Spleen (tissue), 11 donors: Measurements from ENCODE around the gene DGKB. TPM values are rescaled to one million over a fixed set of nuclear protein-coding genes. Genes with fewer than 3 reads are reported as not detected.

Source experiments
- DNase-seq: peaks from one replicate; pipeline ENCODE4 v3.0.0-alpha.2; 2020
- H3K27ac ChIP-seq, 8 donors: fragments of 200-600 bp; sonication (generic) in 7 of 8; 1 replicate in 4 of 8; 2 replicates in 4 of 8; pipeline versions ENCODE4 v1.5.0 to v1.8.0; 2016 to 2021; ENCODE audit warnings: inconsistent platforms in 4 of 8, mild to moderate bottlenecking in 4 of 8, moderate library complexity in 1 of 8
- H3K27me3 ChIP-seq, 7 donors: fragments of 200-600 bp; sonication (generic) in 6 of 7; replicated peaks in 1 of 7; 1 replicate in 4 of 7; 2 replicates in 3 of 7; pipeline versions ENCODE4 v1.5.0 to v1.8.0; 2016 to 2021; ENCODE audit warnings: inconsistent platforms in 3 of 7, mild to moderate bottlenecking in 1 of 7
- H3K36me3 ChIP-seq, 6 donors: fragments of 200-600 bp; sonication (generic) in 5 of 6; 1 replicate in 4 of 6; 2 replicates in 2 of 6; pipeline versions ENCODE4 v1.5.0 to v1.8.0; 2016 to 2021; ENCODE audit warnings: inconsistent platforms in 2 of 6
- H3K4me1 ChIP-seq, 6 donors: fragments of 200-600 bp; sonication (generic) in 5 of 6; 1 replicate in 3 of 6; 2 replicates in 3 of 6; pipeline versions ENCODE4 v1.5.0 to v1.8.0; 2016 to 2021; ENCODE audit warnings: inconsistent platforms in 3 of 6
- H3K4me3 ChIP-seq, 8 donors: fragments of 200-600 bp; sonication (generic) in 7 of 8; 1 replicate in 4 of 8; 2 replicates in 4 of 8; pipeline versions ENCODE4 v1.5.0 to v1.8.0; 2016 to 2021; ENCODE audit warnings: inconsistent platforms in 4 of 8, mild to moderate bottlenecking in 4 of 8, moderate library complexity in 2 of 8
- H3K9me3 ChIP-seq, 8 donors: fragments of 200-600 bp; sonication (generic) in 7 of 8; 1 replicate in 4 of 8; 2 replicates in 4 of 8; pipeline versions ENCODE4 v1.5.0 to v1.8.0; 2016 to 2021; ENCODE audit warnings: inconsistent platforms in 4 of 8
- POLR2A ChIP-seq, 3 donors: fragments of 450-650 bp; IDR thresholded peaks; one replicate each; pipeline ENCODE4 v1.5.1; 2017; ENCODE audit warnings: antibody characterized with exemption in 3 of 3, mild to moderate bottlenecking in 1 of 3
- POLR2AphosphoS5 ChIP-seq, 3 donors: sonication (generic); formaldehyde crosslinking; IDR thresholded peaks; one replicate each; pipeline ENCODE4 v1.5.1; 2017; ENCODE audit warnings: antibody characterized with exemption in 3 of 3
- WGBS, 5 donors: extraction: QIAGEN DNeasy Blood & Tissue Kit in 3 of 5; methylation state at CpG; one replicate each; pipeline versions ENCODE4 v1.1.5 to v1.1.7; 2013 to 2018; 5-methylcytosine and 5-hydroxymethylcytosine counted together
- intact Hi-C: fragments of 100-400 bp; cut with DNase I; formaldehyde crosslinking; loops from one replicate; pipeline ENCODE4 v1.15.0; 2023; ENCODE audit warnings: low total_unique reads
- polyA plus RNA-seq, 3 donors: library from polyadenylated mRNA; stranded (reverse); fragments of 200-250 nt; gene quantifications; one replicate each; pipeline ENCODE4 v1.2.1, GENCODE V29; 2013
- total RNA-seq, 7 donors: library from RNA; depleted of rRNA in 3 of 7; stranded (reverse); fragments of >200 nt in 3 of 7; fragmentation: NEBNext Ultra II Directional in 4 of 7; extraction: Animal tissue kit (Norgen Biotek cat#: 25700) in 4 of 7; gene quantifications; one replicate each; pipeline versions ENCODE4 v1.1.0 to v1.2.1, GENCODE V29; 2016 to 2021
- TF ChIP-seq, protein P1 (sequence below), 11 experiments: fragments of 200-600 bp in 7 of 11; fragments of 450-650 bp in 4 of 11; sonication (generic) in 4 of 11; IDR thresholded peaks in 8 of 11; conservative IDR thresholded peaks in 3 of 11; 1 replicate in 7 of 11; 2 replicates in 4 of 11; pipeline versions ENCODE4 v1.4.0 to v1.8.0; 2016 to 2021; ENCODE audit warnings: antibody characterized with exemption in 11 of 11, inconsistent platforms in 4 of 11, mild to moderate bottlenecking in 1 of 11
- donor health status: healthy with polysubstance abuse.
- donor health status: DM: no; HTN: no; CAD: no; lungs with moderate emphysema.
- donor health status: DM: no; HTN: no; CAD: no.
- donor health status: Bipolar disorder and iron deficiency.
- donor health status: healthy.
- donor health status: DM: no; HTN: no; CAD: no.
- donor health status: DM: yes; HTN: yes; CAD: no.

The DGKB gene
- total and polyA plus RNA-seq, 10 donors, result 0.02 to 0.26 (median 0.03) TPM; not detected in 6

DNA sequence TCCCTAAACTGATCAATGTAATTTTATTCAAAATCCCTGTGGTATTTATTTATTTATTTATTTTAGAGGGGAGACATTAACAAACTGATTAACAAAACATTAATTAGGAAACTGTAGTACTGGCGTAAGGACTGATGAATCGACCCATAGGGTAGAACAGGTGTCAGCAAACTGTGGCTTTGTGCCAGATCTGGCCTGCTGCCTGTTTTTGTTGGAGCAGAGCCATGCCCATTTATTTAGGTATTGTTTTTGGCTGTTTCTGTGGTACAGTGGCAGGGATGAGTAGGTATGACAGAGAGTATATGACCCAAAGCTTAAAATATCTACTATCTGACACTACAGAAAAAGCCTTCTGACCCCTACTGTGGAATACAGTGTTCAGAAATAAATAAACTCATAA is 580.6 kb downstream of the DGKB start:
- Histone ChIP-seq H3K36me3 (no peaks in the 10 kb centered on the region), H3K9me3 (peaks cover 0 to 18% (median 8%) of the 10 kb centered on the region in 8 donors), H3K4me1 (no peaks in the 10 kb centered on the region), H3K27ac (no peak overlapping the region), H3K27me3 (no peaks in the 10 kb centered on the region), H3K4me3 (no peak overlapping the region)
- TF ChIP-seq POLR2A (IDR thresholded peaks at IDR 0.05), result no peak
- TF ChIP-seq, protein P1, sequence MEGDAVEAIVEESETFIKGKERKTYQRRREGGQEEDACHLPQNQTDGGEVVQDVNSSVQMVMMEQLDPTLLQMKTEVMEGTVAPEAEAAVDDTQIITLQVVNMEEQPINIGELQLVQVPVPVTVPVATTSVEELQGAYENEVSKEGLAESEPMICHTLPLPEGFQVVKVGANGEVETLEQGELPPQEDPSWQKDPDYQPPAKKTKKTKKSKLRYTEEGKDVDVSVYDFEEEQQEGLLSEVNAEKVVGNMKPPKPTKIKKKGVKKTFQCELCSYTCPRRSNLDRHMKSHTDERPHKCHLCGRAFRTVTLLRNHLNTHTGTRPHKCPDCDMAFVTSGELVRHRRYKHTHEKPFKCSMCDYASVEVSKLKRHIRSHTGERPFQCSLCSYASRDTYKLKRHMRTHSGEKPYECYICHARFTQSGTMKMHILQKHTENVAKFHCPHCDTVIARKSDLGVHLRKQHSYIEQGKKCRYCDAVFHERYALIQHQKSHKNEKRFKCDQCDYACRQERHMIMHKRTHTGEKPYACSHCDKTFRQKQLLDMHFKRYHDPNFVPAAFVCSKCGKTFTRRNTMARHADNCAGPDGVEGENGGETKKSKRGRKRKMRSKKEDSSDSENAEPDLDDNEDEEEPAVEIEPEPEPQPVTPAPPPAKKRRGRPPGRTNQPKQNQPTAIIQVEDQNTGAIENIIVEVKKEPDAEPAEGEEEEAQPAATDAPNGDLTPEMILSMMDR (IDR thresholded peaks at IDR 0.05 in 8 of 11, conservative IDR thresholded peaks at IDR 0.05 in 3 of 11), result no peak
- no peak for TF ChIP-seq POLR2AphosphoS5 (IDR thresholded peaks at IDR 0.05)
- intact Hi-C loops, result no loop called here
- 79 to 88% (median 82%) methylated on average over 2 of the region's 2 CpGs for WGBS, 5 donors
- DNase-seq, result no peak

DNA sequence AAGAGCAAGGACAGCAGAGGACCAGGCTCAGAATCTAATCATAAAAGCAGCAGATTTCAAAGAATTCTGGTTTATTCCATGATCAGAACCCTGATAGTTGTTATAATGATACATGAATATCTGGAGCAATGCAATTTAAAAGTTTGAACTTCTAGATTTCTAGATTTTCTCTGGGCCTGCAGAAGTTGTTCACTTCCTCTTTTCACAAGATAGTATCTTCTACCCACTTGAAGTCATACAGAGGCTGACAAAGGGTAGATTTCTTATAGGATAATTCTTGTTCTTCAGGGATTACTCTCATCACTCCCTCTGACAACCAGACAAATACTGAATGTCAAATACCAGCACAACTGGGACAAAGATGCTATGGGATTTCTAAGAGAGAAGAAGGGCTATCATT is 593.1 kb downstream of the DGKB start:
- Histone ChIP-seq H3K4me3 (no peak overlapping the region), H3K27ac (no peak overlapping the region), H3K4me1 (no peaks in the 10 kb centered on the region), H3K36me3 (no peaks in the 10 kb centered on the region), H3K9me3 (no peaks in the 10 kb centered on the region), H3K27me3 (no peaks in the 10 kb centered on the region)
- intact Hi-C loops, result no loop called here
- no peak for DNase-seq
- TF ChIP-seq, protein P1 (IDR thresholded peaks at IDR 0.05 in 8 of 11, conservative IDR thresholded peaks at IDR 0.05 in 3 of 11), result no peak
- no peak for TF ChIP-seq POLR2A (IDR thresholded peaks at IDR 0.05)
- TF ChIP-seq POLR2AphosphoS5 (IDR thresholded peaks at IDR 0.05), result no peak

DNA sequence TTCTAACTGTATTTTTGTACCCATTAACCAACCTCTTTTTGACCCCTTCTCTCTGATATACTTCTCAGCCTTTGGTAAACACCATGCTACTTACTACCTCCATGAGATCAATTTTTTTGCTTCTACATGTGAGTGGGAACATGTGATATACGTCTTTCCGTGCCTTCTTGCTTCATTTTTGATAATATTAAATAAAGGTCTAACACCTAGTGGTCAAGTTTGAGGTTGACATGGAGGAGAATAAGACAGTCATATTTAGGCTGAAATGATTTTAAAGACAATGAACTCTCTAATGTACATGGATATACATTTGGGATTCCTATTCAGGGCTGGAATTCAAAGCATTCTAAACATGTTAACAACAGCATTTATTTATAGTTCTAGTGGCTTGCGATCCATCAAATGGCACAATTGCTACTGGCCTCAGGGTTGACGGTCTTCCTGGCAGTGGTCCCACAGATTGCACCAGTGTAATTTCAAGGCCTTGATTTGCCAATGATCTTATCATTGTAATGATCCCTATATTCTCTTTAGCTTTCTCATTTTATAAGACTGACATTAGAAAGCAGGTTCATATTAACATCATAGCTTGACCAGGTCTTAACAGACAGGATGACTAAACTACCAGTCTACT is 597.2 kb downstream of the DGKB start:
- Histone ChIP-seq H3K36me3 (no peaks in the 10 kb centered on the region), H3K9me3 (no peaks in the 10 kb centered on the region), H3K27me3 (no peaks in the 10 kb centered on the region), H3K27ac (no peak overlapping the region), H3K4me1 (no peaks in the 10 kb centered on the region), H3K4me3 (no peak overlapping the region)
- 79 to 85% (median 83%) methylated on average over 4 of the region's 4 CpGs for WGBS, 5 donors
- no peak for DNase-seq
- intact Hi-C loops, result no loop called here
- TF ChIP-seq, protein P1 (IDR thresholded peaks at IDR 0.05 in 8 of 11, conservative IDR thresholded peaks at IDR 0.05 in 3 of 11), result no peak
- no peak for TF ChIP-seq POLR2A (IDR thresholded peaks at IDR 0.05)
- TF ChIP-seq POLR2AphosphoS5 (IDR thresholded peaks at IDR 0.05), result no peak

DNA sequence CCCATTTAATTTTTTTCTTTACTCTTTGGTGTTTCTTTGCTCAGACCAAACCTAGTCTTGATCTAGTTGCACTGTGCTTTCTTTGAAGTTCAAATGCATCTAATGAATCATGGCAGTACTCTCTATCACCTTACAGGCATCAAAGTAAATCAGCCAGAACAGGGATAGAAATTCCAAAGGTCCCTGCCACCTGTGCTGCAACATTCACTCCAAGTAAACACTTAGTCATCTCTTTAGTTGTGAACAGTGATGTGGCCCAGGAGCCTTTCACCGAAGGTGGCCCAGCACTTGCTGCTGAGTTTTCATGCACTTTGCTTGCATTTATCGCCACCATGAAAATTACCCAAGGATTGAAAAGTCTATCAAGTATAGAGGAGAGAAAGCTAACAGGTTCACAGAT is 599.0 kb downstream of the DGKB start:
- H3K9me3 ChIP-seq, result no peaks in the 10 kb centered on the region
- WGBS, 5 donors, result 80 to 96% (median 93%) methylated on average over 2 of the region's 2 CpGs
- no peak for DNase-seq
- TF ChIP-seq, protein P1 (IDR thresholded peaks at IDR 0.05 in 8 of 11, conservative IDR thresholded peaks at IDR 0.05 in 3 of 11), result no peak
- TF ChIP-seq POLR2AphosphoS5 (IDR thresholded peaks at IDR 0.05) (no peak), POLR2A (IDR thresholded peaks at IDR 0.05) (no peak)
- intact Hi-C loops, result no loop called here
- no peak overlapping the region for H3K4me3 ChIP-seq
- H3K27ac ChIP-seq, result no peak overlapping the region
- H3K4me1 ChIP-seq, result no peaks in the 10 kb centered on the region
- no peaks in the 10 kb centered on the region for H3K36me3 ChIP-seq
- H3K27me3 ChIP-seq, result no peaks in the 10 kb centered on the region
